H1 (cell line): ENCODE measurements around the gene PARS2. TPM values are rescaled to one million over a fixed set of nuclear protein-coding genes. Genes with fewer than 3 reads are reported as not detected.

Experiments
- BACH1 ChIP-seq: IDR thresholded peaks from 2 replicates; pipeline ENCODE4 v1.6.1; 2012; ENCODE audit warnings: low read length, improper control_type of control experiment
- CTBP2 ChIP-seq: IDR thresholded peaks from 2 replicates; pipeline ENCODE4 v1.7.0; 2011; ENCODE audit warnings: borderline replicate concordance, mild to moderate bottlenecking, moderate library complexity, mixed read lengths, low read length; ENCODE audit not compliant: insufficient read depth, insufficient read length
- E2F6 ChIP-seq: IDR thresholded peaks from 2 replicates; pipeline ENCODE4 v1.6.1; 2012; ENCODE audit warnings: inconsistent platforms
- TBP ChIP-seq: IDR thresholded peaks from 2 replicates; pipeline ENCODE4 v1.6.1; 2011; ENCODE audit warnings: low read depth, low read length, improper control_type of control experiment
- polyA plus RNA-seq, 7 experiments: library from polyadenylated mRNA; depleted of rRNA in 3 of 7; stranded (reverse) in 5 of 7; unstranded in 2 of 7; fragments of >200 nt in 5 of 7; fragments of 200-250 nt in 2 of 7; gene quantifications; 1 replicate in 5 of 7; 2 replicates in 1 of 7; 4 replicates in 1 of 7; pipeline versions ENCODE4 v1.2.1 to v1.2.3, GENCODE V29; 2011 to 2013; ENCODE audit warnings: missing spikeins in 2 of 7, mixed read lengths in 2 of 7
- total RNA-seq: library from RNA; stranded (reverse); fragmentation: NEBNext Ultra II Directional; extraction: Animal tissue kit (Norgen Biotek cat#: 25700); gene quantifications from 2 replicates; pipeline ENCODE4 v1.2.1, GENCODE V29; 2021

PARS2 gene
- total and polyA plus RNA-seq, 2 of the 8 experiments (the other 6 are each of a cell fraction or from before 2014, with no cell fraction given) = 8.9 to 10.0 TPM

DNA sequence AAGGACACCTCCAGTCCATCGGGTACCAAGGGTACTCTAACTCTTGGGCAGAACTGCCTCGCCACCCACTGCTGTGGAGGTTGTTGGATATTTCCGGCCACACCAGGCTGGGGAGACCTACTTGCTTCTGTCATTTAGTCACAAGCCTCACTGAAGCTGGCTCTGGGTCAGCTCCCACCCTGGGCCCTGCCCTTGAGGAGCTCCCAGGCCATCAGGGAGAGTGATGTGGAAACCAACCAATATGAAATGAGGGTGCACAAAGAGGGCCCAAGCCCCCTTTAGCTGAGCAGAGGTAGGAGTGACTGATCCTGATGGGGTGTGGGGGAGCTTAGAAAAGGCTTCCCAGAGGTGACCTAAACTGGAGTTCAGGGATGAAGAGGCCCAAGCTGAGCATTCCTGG is 19.6 kb downstream of the PARS2 start (continued):
- TF ChIP-seq TBP (no peak), CTBP2 (no peak), BACH1 (no peak), E2F6 (no peak)
